GM12878 (cell line): ENCODE results near the gene TLE2. TPM values are rescaled to one million over a fixed set of nuclear protein-coding genes. Genes with fewer than 3 reads are reported as not detected.
A peak's percentile ranks its signal among the peaks of the same experiment; 100 is the strongest.

Source experiments
- ASH2L ChIP-seq: fragments of 300-600, 200-600 bp; sonication (generic); IDR thresholded peaks from 2 replicates; pipeline ENCODE4 v1.6.1; 2017; ENCODE audit warnings: low read depth, mild to moderate bottlenecking, borderline replicate concordance
- ATF7 ChIP-seq: fragments of 450-650 bp; IDR thresholded peaks from 2 replicates; pipeline ENCODE4 v1.6.1; 2016; ENCODE audit warnings: low read depth, mild to moderate bottlenecking
- CREM ChIP-seq: IDR thresholded peaks from 2 replicates; pipeline ENCODE4 v1.6.1; 2014; ENCODE audit warnings: antibody characterized with exemption, low read depth
- EP300 ChIP-seq, 2 experiments: fragments of 150-350 bp in 1 of 2; IDR thresholded peaks; 2 replicates each; pipeline ENCODE4 v1.6.1; 2011 to 2012; ENCODE audit warnings: low read depth in 2 of 2, low read length in 2 of 2, borderline replicate concordance in 1 of 2, improper control_type of control experiment in 1 of 2, inconsistent platforms in 1 of 2; ENCODE audit not compliant: control insufficient read depth in 1 of 2
- GATAD2B ChIP-seq: fragments of 450-650 bp; conservative IDR thresholded peaks from 2 replicates; pipeline ENCODE4 v1.6.1; 2017; ENCODE audit warnings: low read depth, mild to moderate bottlenecking, moderate library complexity
- IKZF1 ChIP-seq: fragments of 450-650 bp; conservative IDR thresholded peaks from 2 replicates; pipeline ENCODE4 v1.6.1; 2017; ENCODE audit warnings: antibody characterized with exemption, mild to moderate bottlenecking
- NFIC ChIP-seq: IDR thresholded peaks from 2 replicates; pipeline ENCODE4 v1.6.1; 2012; ENCODE audit warnings: low read depth, mild to moderate bottlenecking, inconsistent platforms, low read length, moderate library complexity
- NFXL1 ChIP-seq: fragments of 450-650 bp; IDR thresholded peaks from 2 replicates; pipeline ENCODE4 v1.6.1; 2017; ENCODE audit warnings: antibody characterized with exemption, mild to moderate bottlenecking, borderline replicate concordance
- NFYB ChIP-seq: IDR thresholded peaks from 2 replicates; pipeline ENCODE4 v1.6.1; 2011; ENCODE audit warnings: low read depth, mild to moderate bottlenecking, low read length, improper control_type of control experiment, moderate library complexity; ENCODE audit not compliant: insufficient read depth
- NR2F1 ChIP-seq: fragments of 450-650 bp; conservative IDR thresholded peaks from 2 replicates; pipeline ENCODE4 v1.6.1; 2017; ENCODE audit warnings: mild to moderate bottlenecking
- SMC3 ChIP-seq: IDR thresholded peaks from 2 replicates; pipeline ENCODE4 v1.6.1; 2011; ENCODE audit warnings: low read length, improper control_type of control experiment, borderline replicate concordance
- SP1 ChIP-seq: IDR thresholded peaks from one replicate; pipeline ENCODE4 v1.6.1; 2011; ENCODE audit warnings: low read depth, low read length
- TBL1XR1 ChIP-seq: IDR thresholded peaks from 2 replicates; pipeline ENCODE4 v1.6.1; 2012; ENCODE audit warnings: low read depth, low read length, improper control_type of control experiment
- TCF3 ChIP-seq: IDR thresholded peaks from 2 replicates; pipeline ENCODE4 v1.6.1; 2012; ENCODE audit warnings: low read depth, mild to moderate bottlenecking, low read length, borderline replicate concordance; ENCODE audit not compliant: insufficient read depth
- polyA plus RNA-seq, 11 experiments: library from polyadenylated mRNA; depleted of rRNA in 4 of 11; unstranded in 6 of 11; stranded (reverse) in 5 of 11; fragments of >200 nt; fragmentation: Nextera tagmentation in 4 of 11; fragmentation: Illumina TruSeq in 1 of 11; extraction: Ambion mirVana in 4 of 11; extraction: Trizol in 1 of 11; gene quantifications; 1 replicate in 1 of 11; 2 replicates in 10 of 11; pipeline versions ENCODE4 v1.2.1 to v1.2.3, GENCODE V29; 2011 to 2016; ENCODE audit warnings: inconsistent platforms in 2 of 11, missing spikeins in 2 of 11, low read depth in 1 of 11
- total RNA-seq, 4 experiments: library from RNA; depleted of rRNA in 3 of 4; stranded (reverse); fragments of >200 nt in 3 of 4; fragmentation: Illumina TruSeq in 1 of 4; extraction: Trizol in 1 of 4; gene quantifications; 2 replicates each; pipeline versions ENCODE4 v1.2.1 to v1.2.3, GENCODE V29; 2013 to 2021
- TF ChIP-seq, protein P1 (sequence below): IDR thresholded peaks from 2 replicates; pipeline ENCODE4 v1.6.1; 2012; ENCODE audit warnings: low read depth, low read length, improper control_type of control experiment
- TF ChIP-seq, protein P2 (sequence below): IDR thresholded peaks from 2 replicates; pipeline ENCODE4 v1.6.1; 2012; ENCODE audit warnings: mild to moderate bottlenecking, low read depth, low read length
- TF ChIP-seq, protein P3 (sequence below): IDR thresholded peaks from 2 replicates; pipeline ENCODE4 v1.6.1; 2012; ENCODE audit warnings: low read depth, low read length, improper control_type of control experiment
- TF ChIP-seq, protein P4 (sequence below): fragments of 450-650 bp; IDR thresholded peaks from 2 replicates; pipeline ENCODE4 v1.6.1; 2017; ENCODE audit warnings: mild to moderate bottlenecking, moderate library complexity
- TF ChIP-seq, protein P5 (sequence below): IDR thresholded peaks from 2 replicates; pipeline ENCODE4 v1.6.1; 2011; ENCODE audit warnings: low read depth, mild to moderate bottlenecking, low read length, moderate library complexity, borderline replicate concordance; ENCODE audit errors: extremely low read depth

Gene TLE2
- total and polyA plus RNA-seq, 10 of the 15 experiments (the other 5 are each of a cell fraction or from before 2014, with no cell fraction given): 0.05 to 0.21 (median 0.11) TPM; not detected in 5

DNA sequence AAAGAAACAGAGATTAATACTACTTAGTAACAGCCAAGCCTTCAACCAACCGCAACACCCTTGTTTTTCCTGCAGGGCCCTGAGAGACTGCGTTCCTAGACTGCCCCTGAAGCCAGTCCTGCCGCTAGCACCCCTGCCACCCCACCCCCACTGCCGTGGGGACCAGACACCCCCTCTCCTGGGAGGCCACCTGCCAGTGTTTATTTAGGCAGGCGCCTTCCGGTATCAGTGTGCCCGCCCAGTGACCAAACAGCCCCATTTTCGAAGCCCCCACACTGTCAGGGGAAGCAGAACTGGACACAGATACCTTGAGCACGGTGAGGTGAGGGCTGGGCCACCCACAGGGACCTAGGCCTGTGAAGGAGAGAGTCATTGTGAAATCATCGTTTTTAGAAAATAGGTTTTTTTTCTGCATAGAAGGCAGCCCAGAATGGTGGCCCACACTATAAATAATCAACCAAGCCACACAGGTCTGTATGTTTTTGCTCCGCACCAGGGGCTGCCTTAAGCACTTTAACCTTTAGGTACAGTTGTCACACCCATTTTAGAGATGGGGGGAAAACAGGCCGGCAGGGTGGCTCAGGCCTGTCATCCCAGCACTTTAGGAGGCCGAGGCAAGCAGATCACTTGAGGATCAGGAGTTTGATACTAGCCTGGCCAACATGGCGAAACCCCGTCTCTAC lies 36.7 kb upstream of the TLE2 start (continued):
- TF ChIP-seq TBL1XR1 (peak; percentile 59; the same call in 1 of the 2 replicates), SMC3 (no peak), CREM (peak; percentile 65; the same call in 1 of the 2 replicates), EP300 (IDR thresholded peaks at IDR 0.05; ENCODE audit: borderline replicate concordance in 1 of 2, control insufficient read depth in 1 of 2, low read depth in 2 of 2, low read length in 2 of 2) (no peak), NFXL1 (no peak), IKZF1 (peak; percentile 53), NFIC (peak; percentile 39; the same call in 1 of the 2 replicates), TCF3 (peak; percentile 91), NFYB (no peak), GATAD2B (peak; percentile 61), SP1 (peak; percentile 47), NR2F1 (0 out of 2 replicates have a peak, but pooled peaks have one; percentile 26), ATF7 (peak; percentile 42; the same call in 1 of the 2 replicates), ASH2L (no peak)
- TF ChIP-seq, protein P1, sequence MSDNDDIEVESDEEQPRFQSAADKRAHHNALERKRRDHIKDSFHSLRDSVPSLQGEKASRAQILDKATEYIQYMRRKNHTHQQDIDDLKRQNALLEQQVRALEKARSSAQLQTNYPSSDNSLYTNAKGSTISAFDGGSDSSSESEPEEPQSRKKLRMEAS: peak; percentile 42; the same call in 1 of the 2 replicates
- TF ChIP-seq, protein P2, sequence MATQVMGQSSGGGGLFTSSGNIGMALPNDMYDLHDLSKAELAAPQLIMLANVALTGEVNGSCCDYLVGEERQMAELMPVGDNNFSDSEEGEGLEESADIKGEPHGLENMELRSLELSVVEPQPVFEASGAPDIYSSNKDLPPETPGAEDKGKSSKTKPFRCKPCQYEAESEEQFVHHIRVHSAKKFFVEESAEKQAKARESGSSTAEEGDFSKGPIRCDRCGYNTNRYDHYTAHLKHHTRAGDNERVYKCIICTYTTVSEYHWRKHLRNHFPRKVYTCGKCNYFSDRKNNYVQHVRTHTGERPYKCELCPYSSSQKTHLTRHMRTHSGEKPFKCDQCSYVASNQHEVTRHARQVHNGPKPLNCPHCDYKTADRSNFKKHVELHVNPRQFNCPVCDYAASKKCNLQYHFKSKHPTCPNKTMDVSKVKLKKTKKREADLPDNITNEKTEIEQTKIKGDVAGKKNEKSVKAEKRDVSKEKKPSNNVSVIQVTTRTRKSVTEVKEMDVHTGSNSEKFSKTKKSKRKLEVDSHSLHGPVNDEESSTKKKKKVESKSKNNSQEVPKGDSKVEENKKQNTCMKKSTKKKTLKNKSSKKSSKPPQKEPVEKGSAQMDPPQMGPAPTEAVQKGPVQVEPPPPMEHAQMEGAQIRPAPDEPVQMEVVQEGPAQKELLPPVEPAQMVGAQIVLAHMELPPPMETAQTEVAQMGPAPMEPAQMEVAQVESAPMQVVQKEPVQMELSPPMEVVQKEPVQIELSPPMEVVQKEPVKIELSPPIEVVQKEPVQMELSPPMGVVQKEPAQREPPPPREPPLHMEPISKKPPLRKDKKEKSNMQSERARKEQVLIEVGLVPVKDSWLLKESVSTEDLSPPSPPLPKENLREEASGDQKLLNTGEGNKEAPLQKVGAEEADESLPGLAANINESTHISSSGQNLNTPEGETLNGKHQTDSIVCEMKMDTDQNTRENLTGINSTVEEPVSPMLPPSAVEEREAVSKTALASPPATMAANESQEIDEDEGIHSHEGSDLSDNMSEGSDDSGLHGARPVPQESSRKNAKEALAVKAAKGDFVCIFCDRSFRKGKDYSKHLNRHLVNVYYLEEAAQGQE: no peak
- TF ChIP-seq, protein P3, sequence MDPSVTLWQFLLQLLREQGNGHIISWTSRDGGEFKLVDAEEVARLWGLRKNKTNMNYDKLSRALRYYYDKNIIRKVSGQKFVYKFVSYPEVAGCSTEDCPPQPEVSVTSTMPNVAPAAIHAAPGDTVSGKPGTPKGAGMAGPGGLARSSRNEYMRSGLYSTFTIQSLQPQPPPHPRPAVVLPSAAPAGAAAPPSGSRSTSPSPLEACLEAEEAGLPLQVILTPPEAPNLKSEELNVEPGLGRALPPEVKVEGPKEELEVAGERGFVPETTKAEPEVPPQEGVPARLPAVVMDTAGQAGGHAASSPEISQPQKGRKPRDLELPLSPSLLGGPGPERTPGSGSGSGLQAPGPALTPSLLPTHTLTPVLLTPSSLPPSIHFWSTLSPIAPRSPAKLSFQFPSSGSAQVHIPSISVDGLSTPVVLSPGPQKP: no peak; the same call in 1 of the 2 replicates
- TF ChIP-seq, protein P4, sequence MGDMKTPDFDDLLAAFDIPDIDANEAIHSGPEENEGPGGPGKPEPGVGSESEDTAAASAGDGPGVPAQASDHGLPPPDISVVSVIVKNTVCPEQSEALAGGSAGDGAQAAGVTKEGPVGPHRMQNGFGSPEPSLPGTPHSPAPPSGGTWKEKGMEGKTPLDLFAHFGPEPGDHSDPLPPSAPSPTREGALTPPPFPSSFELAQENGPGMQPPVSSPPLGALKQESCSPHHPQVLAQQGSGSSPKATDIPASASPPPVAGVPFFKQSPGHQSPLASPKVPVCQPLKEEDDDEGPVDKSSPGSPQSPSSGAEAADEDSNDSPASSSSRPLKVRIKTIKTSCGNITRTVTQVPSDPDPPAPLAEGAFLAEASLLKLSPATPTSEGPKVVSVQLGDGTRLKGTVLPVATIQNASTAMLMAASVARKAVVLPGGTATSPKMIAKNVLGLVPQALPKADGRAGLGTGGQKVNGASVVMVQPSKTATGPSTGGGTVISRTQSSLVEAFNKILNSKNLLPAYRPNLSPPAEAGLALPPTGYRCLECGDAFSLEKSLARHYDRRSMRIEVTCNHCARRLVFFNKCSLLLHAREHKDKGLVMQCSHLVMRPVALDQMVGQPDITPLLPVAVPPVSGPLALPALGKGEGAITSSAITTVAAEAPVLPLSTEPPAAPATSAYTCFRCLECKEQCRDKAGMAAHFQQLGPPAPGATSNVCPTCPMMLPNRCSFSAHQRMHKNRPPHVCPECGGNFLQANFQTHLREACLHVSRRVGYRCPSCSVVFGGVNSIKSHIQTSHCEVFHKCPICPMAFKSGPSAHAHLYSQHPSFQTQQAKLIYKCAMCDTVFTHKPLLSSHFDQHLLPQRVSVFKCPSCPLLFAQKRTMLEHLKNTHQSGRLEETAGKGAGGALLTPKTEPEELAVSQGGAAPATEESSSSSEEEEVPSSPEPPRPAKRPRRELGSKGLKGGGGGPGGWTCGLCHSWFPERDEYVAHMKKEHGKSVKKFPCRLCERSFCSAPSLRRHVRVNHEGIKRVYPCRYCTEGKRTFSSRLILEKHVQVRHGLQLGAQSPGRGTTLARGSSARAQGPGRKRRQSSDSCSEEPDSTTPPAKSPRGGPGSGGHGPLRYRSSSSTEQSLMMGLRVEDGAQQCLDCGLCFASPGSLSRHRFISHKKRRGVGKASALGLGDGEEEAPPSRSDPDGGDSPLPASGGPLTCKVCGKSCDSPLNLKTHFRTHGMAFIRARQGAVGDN: peak; percentile 95
- TF ChIP-seq, protein P5, sequence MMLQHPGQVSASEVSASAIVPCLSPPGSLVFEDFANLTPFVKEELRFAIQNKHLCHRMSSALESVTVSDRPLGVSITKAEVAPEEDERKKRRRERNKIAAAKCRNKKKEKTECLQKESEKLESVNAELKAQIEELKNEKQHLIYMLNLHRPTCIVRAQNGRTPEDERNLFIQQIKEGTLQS: no peak
